GM10266 (cell line): ENCODE measurements around the gene FXYD5.
"Not testable (repeated sequence)": the region's sequence is repeated elsewhere in the genome, so short reads cannot be mapped to it uniquely, and the experiment has no call there.

Experiments
- DNase-seq: peaks from one replicate; pipeline ENCODE4 v3.0.0; 2012; ENCODE audit errors: extremely low spot score
- CTCF ChIP-seq: IDR thresholded peaks from 2 replicates; pipeline ENCODE4 v1.5.1; 2012; ENCODE audit warnings: mild to moderate bottlenecking, low read depth; ENCODE audit not compliant: control insufficient read depth, insufficient read depth; ENCODE audit errors: missing control alignments

FXYD5 gene

GRCh38 chr19:35126624-35126959 is 27.9 kb upstream of the FXYD5 start:
- TF ChIP-seq CTCF, result no peak

DNA sequence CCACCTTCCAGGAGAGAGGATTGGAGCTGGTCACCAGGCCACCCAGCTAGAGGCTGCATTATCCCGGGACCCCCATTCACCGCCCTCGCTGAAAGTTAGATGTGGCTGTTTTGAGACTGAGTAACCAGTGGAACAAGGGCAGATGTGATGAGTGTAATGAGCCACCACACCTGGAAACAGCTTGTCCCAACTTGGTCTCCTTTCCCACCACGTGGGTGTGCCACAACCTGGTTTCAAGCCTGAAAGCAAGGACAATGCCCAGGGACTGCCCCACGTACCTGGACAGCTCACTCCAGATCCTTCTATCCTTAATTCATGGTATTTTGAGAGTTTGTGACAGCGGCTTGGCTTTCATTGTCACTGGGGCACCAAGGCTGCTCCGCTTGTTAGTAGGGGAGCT is 26.7 kb upstream of the FXYD5 start:
- no peak for DNase-seq
- no peak for TF ChIP-seq CTCF

More at GRCh38 chr19:35126624-35126959, 27.9 kb upstream of the FXYD5 start:
- no peak for DNase-seq

DNA sequence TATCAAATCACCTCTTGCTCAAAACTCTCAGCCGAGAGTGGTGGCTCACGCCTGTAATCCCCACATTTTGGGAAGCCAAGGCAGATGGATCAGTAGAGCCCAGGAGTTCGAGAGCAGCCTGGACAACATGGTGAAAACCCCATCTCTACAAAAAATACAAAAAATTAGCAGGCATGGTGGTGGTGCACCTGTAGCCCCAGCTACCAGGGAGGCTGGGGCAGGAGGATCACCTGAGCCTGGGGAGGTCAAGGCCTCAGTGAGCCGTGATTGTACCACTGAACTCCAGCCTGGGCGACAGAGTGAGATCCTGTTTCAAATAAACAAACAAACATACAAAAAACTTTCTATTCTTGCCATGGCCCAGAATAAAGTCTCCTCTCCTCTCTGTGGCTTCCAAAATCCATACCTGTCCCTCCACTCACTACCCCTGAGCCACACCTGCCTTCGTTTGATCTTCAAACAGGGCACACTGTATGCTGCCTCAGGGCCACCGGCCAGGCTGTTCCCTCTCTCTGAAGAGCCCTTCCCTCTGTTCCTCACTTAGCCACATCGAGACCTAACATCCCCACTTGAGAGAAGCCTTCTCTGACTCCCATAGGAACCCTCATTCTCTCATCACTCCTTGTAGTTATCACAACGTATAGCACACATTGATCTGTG is 26.0 kb upstream of the FXYD5 start:
- DNase-seq, result no peak
- TF ChIP-seq CTCF, result no peak

GRCh38 chr19:35129724-35130274 is 24.7 kb upstream of the FXYD5 start:
- DNase-seq, result not testable (repeated sequence)

DNA sequence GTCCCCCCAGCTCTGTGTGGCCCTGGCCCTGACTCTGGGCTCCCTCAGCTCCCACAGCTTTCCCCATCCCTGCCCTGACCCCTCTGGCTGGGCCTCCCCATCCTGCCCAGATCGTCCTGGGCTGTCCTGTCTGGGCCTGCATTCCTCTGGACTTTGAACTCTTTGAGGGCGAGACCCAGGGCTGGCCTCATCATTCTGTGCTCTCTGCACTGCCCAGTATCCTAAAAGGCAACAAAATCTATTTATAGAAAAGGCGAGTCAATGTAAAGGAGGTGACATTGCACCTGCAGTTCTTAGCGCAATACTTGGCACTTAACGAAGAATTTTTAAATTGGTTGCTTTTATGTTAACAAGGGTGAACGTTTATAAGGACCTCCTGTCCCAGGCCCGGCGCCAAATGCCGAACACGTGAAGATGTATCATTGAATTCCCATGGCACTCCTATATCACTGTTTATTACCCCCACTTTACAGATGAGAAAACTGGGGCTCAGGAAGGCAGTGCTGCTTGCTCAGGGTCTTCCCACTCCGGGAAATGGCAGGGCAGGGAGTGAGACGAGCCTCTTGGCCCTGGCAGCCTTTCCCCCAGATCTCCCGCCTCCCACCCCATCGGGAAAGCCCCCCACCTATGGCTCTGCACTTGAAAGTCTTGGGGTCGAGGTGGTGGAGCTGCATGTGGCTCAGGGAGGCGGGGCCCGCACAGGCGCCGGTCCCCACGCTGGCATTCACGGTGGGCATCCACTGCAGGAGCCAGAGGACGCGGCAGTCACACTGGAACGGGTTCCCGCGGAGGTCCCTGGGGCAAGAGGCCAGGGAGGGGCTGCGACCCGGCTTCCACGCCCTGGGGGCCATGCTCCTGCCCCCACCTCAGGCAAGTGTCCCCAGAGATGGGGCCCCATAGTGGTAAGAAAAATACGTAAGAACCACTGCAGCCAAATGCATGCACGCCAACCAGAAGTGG is 23.5 kb upstream of the FXYD5 start:
- DNase-seq, result no peak
- TF ChIP-seq CTCF, result no peak

DNA sequence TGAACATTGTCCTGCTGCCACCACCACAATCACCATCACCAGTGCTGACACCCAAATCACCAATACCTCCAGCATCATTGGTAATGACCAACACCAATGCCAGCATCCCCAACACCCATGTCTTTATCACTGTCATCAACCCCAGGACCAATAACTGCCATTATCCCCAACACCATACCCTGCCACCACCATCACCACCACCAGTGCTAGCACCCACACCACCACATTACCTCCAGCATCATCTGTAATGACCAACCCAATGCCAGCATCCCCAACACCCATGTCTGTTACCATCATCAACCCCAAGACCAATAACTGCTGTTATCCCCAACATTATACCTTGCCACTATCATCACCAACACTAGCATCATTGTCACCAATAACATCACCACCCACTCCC is 22.3 kb upstream of the FXYD5 start:
- TF ChIP-seq CTCF, result no peak
- no peak for DNase-seq

- no peak for DNase-seq
- no peak for TF ChIP-seq CTCF
Measured at GRCh38 chr19:35133826-35134225, 20.7 kb upstream of the FXYD5 start.
